GM10248 (cell line): ENCODE measurements around the gene TMEM51.
A peak's percentile ranks its signal among the peaks of the same experiment; 100 is the strongest.

ENCODE experiments used
- CTCF ChIA-PET: fragments of 300-600 bp; sonication (Branson Sonifier 250); formaldehyde crosslinking; extraction: SDS; loops from one replicate; lab custom pipeline; 2021; ENCODE audit warnings: antibody characterized with exemption; lab: Yijun Ruan, JAX
- POLR2A ChIA-PET: fragments of 350-650 bp; sonication (Branson Sonifier 250); formaldehyde crosslinking; extraction: SDS; loops from one replicate; lab custom pipeline; 2020; ENCODE audit warnings: antibody characterized with exemption; lab: Yijun Ruan, JAX
- DNase-seq: peaks from one replicate; pipeline ENCODE4 v3.0.0; 2012; ENCODE audit errors: extremely low spot score
- TF ChIP-seq, protein P1 (sequence below): IDR thresholded peaks from 2 replicates; pipeline ENCODE4 v1.5.1; 2012; ENCODE audit warnings: mild to moderate bottlenecking, low read depth; ENCODE audit errors: extremely low read depth, missing control alignments, control extremely low read depth

Gene TMEM51

DNA sequence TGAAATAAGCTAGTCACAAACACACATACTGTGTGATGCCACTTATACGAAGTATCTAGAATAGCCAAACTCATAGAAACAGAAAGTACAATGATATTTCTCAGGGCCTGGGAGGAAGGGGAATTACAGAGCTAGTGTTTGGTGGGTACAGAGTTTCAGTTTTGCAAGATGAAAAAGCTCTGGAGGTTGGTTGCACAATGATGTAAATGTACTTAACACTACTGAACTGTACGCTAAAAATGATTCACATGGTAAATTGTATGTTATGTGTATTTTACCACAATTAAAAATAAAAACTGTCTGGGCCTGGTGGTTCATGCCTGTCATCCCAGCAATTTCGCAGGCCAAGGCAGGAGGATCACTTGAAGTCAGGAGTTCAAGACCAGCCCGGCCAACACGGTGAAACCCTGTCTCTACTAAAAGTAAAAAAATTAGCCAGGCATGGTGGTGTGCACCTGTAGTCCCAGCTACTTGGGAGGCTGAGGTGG is 78.2 kb downstream of the TMEM51 start:
- POLR2A ChIA-PET: no interaction called here
- DNase-seq: peak; percentile 44
- CTCF ChIA-PET: no interaction called here
- TF ChIP-seq, protein P1, sequence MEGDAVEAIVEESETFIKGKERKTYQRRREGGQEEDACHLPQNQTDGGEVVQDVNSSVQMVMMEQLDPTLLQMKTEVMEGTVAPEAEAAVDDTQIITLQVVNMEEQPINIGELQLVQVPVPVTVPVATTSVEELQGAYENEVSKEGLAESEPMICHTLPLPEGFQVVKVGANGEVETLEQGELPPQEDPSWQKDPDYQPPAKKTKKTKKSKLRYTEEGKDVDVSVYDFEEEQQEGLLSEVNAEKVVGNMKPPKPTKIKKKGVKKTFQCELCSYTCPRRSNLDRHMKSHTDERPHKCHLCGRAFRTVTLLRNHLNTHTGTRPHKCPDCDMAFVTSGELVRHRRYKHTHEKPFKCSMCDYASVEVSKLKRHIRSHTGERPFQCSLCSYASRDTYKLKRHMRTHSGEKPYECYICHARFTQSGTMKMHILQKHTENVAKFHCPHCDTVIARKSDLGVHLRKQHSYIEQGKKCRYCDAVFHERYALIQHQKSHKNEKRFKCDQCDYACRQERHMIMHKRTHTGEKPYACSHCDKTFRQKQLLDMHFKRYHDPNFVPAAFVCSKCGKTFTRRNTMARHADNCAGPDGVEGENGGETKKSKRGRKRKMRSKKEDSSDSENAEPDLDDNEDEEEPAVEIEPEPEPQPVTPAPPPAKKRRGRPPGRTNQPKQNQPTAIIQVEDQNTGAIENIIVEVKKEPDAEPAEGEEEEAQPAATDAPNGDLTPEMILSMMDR: no peak

DNA sequence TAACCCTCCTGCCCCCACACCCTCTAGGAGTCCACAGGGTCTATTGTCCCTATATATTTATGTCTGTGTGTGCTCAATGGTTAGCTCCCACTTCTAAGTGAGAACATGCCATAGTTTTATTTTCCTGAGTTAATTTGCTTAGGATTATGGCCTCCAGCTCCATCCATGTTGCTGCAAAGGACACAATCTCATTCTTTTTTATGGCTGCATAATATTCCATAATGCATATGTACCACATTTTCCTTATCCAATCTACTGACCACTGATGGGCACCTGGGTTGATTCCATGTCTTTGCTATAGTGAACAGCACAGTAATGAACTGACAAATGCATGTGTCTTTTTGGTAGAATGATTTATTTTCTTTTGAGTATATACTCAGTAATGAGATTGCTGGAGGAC is 80.1 kb downstream of the TMEM51 start:
- DNase-seq: no peak
- TF ChIP-seq, protein P1: no peak
- ChIA-PET POLR2A (no interaction called here), CTCF (interaction anchor here (1.3 to 1.5 kb wide), 2 partner anchors 8 to 38 kb away, joined by 3 to 4 read pairs; no protein-coding TSS in a partner anchor)

DNA sequence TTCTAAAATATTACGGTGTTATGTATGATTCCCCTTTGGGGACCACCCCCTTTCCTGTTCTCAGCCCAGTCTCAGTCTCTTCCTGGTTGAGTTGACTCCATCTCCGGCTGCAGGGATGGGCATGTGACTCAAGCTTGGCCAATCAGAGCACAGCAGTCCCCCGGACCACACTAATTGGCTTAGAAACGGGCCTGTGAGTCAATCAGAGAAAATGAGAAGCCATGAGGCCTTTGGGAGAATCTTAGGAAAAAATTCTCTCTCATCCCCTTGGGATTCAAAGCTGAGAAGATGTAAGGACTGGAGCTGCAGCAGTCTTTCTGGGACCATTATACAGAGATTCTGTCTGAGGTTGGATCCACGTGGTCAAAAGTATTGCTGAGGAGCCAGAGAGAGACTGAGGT is 82.8 kb downstream of the TMEM51 start:
- POLR2A ChIA-PET: no interaction called here
- CTCF ChIA-PET: no interaction called here
- DNase-seq: no peak
- TF ChIP-seq, protein P1: no peak

DNA sequence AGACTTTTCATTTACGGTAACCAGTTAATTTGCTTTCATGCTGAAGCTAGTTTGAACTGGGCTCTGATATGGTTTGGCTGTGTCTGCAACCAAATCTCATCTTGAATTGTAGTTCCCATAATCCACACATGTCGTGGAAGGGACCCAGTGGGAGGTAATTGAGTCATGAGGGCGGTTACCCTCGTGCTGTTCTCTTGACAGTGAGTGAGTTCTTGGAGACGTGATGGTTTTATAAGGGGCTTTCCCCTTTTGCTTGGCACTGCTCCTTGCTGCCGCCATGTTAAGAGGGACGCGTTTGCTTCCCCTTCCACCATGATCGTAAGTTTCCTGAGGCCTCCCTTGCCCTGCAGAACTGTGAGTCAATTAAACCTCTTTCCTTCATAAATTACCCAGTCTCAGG is 83.2 kb downstream of the TMEM51 start:
- CTCF ChIA-PET: no interaction called here
- TF ChIP-seq, protein P1: no peak
- no peak for DNase-seq
- POLR2A ChIA-PET: no interaction called here

DNA sequence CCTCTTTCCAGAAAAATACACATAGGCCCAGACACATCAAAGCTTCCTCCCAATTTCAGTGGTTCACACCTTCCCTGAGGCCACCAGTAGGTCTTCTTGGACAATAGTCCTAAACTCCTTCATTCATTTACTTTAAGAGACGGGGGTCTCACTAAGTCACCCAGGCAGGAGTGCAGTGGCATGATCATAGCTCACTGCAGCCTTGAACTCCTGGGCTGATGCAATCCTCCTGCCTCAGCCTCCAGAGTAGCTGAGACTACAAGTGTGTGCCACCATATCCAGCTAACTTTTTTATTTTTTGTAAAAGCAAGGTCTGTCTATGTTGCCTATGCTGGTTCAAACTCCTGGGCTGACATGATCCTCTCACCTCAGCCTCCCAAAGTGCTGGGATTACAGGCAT is 85.2 kb downstream of the TMEM51 start:
- no peak for DNase-seq

DNA sequence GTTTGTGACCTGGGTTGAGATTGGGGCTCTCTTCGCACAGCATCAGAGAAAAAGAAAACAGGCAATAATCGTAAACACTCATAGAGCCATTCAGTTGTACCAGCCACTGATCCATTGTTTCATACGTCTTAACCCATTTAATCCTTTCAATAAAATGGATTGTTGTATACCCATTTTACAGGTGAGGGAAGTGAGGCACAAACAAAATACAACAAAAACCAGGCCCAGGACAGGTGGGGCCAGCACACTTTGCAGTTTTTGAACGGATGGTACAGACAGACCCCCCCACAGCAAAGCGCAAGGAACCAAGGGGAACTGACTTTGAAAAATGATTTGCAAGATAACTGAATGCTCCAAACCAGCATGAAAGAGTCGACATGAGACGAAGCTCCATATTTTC is 89.2 kb downstream of the TMEM51 start:
- no peak for DNase-seq
- POLR2A ChIA-PET: no interaction called here
- CTCF ChIA-PET: no interaction called here
- TF ChIP-seq, protein P1: no peak

More for the DNA sequence above, 85.2 kb downstream of the TMEM51 start:
- ChIA-PET POLR2A (no interaction called here), CTCF (interaction anchor here (0.9 to 1.6 kb wide), 3 partner anchors 9 to 192 kb away, joined by 3 read pairs; no protein-coding TSS in a partner anchor)
- TF ChIP-seq, protein P1: no peak
